GM12874 (cell line): ENCODE results near the gene FNDC4.

Experiments used
- TF ChIP-seq, protein P1 (sequence below): IDR thresholded peaks from 2 replicates; pipeline ENCODE4 v1.5.1; 2011; ENCODE audit warnings: low read depth, mild to moderate bottlenecking, control low read depth, low read length, moderate library complexity; ENCODE audit not compliant: insufficient read depth

The FNDC4 gene

GRCh38 chr2:27518782-27519113 lies 23.7 kb upstream of the FNDC4 start:
- TF ChIP-seq, protein P1, sequence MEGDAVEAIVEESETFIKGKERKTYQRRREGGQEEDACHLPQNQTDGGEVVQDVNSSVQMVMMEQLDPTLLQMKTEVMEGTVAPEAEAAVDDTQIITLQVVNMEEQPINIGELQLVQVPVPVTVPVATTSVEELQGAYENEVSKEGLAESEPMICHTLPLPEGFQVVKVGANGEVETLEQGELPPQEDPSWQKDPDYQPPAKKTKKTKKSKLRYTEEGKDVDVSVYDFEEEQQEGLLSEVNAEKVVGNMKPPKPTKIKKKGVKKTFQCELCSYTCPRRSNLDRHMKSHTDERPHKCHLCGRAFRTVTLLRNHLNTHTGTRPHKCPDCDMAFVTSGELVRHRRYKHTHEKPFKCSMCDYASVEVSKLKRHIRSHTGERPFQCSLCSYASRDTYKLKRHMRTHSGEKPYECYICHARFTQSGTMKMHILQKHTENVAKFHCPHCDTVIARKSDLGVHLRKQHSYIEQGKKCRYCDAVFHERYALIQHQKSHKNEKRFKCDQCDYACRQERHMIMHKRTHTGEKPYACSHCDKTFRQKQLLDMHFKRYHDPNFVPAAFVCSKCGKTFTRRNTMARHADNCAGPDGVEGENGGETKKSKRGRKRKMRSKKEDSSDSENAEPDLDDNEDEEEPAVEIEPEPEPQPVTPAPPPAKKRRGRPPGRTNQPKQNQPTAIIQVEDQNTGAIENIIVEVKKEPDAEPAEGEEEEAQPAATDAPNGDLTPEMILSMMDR: no peak

DNA sequence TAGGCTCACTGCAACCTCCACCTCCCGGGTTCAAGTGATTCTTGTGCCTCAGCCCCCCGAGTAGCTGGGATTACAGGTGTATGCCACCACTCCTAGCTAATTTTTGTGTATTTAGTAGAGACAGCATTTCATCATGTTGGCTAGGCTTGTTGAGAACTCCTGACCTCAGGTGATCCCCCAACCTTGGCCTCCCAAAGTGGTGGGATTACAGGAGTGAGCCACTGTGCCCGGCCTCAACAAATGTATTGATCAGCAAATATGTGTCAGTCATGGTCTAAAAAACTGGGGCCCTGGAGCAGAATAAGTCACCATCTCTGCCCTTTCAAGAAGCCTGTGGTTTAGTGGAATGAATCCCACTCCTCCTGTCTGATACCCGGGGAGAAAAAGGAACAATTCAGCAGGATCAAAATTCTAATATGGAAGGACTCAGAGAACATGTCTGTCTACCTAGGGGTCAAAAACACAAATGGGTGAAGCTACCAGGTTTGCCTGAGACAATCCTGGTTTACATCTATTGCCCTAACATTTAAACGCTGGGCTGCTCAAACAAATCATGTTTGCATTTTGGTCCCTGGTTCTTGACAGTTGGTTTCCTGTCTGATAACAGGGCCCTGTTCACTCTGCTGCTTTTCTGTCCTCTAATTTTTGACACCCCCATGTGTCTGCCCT lies 23.2 kb upstream of the FNDC4 start:
- TF ChIP-seq, protein P1: no peak

GRCh38 chr2:27509326-27509725 lies 14.3 kb upstream of the FNDC4 start:
- TF ChIP-seq, protein P1: no peak

- TF ChIP-seq, protein P1: no peak
Measured at GRCh38 chr2:27507293-27507692, 12.3 kb upstream of the FNDC4 start.

DNA sequence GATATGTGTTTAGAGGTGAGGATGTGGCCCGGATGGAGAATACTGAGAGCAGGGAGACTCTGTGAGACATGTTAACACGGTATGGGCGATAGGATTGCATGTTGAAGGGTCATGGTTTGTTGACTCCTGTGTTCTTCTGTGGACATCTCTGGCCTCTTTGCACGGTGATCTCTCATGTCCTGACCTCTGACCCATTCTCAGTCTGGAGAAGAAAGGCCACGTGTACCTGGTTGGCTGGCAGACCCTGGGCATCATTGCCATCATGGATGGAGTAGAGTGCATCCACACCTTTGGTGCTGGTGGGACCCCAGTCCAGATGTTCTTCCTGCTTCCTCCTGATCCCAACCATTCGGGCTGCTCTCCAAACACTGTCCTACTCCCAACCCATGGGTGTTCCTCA lies 11.6 kb upstream of the FNDC4 start:
- TF ChIP-seq, protein P1: no peak

DNA sequence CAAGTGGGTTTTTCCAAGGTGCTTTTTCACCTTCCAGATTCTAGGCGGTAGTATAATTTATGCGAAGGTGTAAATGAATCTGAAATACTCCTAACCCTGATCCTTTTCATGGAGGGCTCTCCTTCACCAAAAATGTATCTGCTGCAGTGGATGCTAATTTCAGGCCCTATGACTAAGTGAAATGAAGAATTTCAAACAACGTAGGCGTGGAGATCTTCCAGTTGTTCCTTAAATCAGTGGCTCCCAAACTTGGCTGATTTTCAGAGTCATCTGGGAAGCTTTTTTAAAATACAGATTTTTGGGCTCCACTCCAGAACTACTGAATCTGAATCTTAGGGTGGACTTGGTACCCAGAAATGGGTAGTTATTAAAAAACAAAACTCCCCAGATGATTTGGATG lies 7.1 kb upstream of the FNDC4 start:
- TF ChIP-seq, protein P1: no peak

DNA sequence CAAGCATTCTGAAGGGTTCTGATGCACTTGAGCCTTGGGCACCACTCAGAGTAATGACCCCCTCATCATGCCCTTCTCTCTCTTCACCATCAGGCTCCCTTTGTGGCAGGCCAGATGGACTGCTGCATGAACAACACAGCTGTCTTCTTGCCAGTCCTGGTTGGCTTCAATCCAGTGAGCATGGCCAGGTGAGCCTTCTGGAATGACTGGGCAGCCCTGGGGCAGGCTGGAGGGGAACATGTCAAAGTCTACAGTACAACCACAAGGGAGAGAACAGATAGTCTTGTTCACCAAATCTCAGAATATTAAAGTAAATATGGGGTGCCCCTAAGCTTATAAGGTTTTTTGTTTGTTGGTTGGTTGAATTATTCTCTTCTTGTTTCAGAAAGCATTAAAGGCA lies 6.0 kb upstream of the FNDC4 start:
- TF ChIP-seq, protein P1: no peak
